Measurements from ENCODE around the gene NAT14. TPM values are rescaled to one million over a fixed set of nuclear protein-coding genes. Genes with fewer than 3 reads are reported as not detected.

Gene NAT14
- 10 to 100 TPM in 1 of 5 donors, 1 to 10 TPM in 4; 6.3 to 10.4 (median 8.1) TPM for total RNA-seq
- 4.6 TPM for total RNA-seq (2013)
- 1.1 to 10.0 (median 3.1) reads per million in 29 experiments for total RNA-seq

DNA sequence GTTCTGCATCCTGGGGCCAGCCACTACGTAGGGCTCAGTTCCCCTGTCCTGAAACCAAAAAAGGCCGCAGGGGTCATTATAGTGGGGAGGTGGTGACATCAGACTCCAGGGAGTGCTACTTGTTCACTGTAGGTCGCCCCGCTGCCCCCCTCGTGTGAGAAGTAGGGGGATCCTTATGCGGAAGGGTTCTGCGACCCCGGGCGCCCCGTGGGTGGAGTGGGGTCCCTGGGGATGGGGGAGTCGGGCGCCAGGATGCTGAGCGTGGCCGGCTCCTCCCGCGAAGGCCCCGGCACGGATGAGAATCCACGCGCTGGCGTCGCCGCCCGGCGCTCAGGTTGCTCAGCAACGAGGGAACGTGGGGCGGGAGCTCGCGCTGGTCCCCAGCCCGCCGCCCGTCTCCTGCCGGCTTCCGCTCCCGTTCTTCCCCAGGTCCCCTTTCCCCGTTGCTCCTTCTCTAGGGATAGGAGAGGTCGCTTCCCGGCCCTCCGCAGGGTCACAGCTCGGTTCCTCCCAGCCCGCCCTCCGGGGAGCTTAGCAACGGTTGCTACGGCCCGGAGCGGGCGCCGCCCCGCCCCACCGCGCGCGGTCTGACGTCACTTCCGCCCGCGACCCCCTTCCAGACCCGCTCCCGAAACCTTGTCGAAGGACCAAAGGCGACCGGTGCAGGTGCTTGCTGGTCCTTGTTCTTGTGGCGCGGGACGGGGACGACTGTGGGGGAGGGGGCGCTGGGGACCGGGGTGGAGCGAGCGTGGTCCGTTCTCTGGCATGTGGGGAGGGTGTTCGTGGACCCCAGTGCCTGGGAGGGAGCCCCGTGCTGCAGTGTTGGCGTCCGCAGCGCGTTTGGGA is at the start of gene NAT14:
Gene NAT14, plus strand, starts transcription at position 596 of the 846 bp plus-strand sequence. CDS start 521 bp downstream, outside the sequence.
- peak within 1 kb of the TSS; percentile 55 to 67 for H3K4me3 ChIP-seq (ENCODE audit: control insufficient read depth in 1 of 2, extremely low read depth in 1 of 2, low read length in 1 of 2)
- H3K9me3 ChIP-seq = no peaks in the 10 kb centered on the region
- Mint-ChIP-seq H3K9me3 (no peaks in the 10 kb centered on the region), H3K36me3 (peaks cover 3% of the 10 kb centered on the region), H3K4me1 (peaks cover 9 to 14% (median 14%) of the 10 kb centered on the region in 3 donors), H3K4me3 (peak within 1 kb of the TSS; percentile 72 to 83 (median 74)), H3K27me3 (no peaks in the 10 kb centered on the region), H3K27ac (peak within 1 kb of the TSS; percentile 61 to 72)
- peak within 1 kb of the TSS; percentile 65 for H3K27ac ChIP-seq (ENCODE audit: low read length)
- peak; percentile 66 to 80 (median 70) for ATAC-seq (replicated peaks in 1 of 4)
- H3K36me3 ChIP-seq (ENCODE audit: control insufficient read depth in 2 of 2, extremely low read depth in 1 of 2, insufficient read depth in 1 of 2, low read length in 1 of 2) = peaks cover 6 to 11% of the 10 kb centered on the region in 2 donors
- ChIA-PET CTCF (interaction anchor here in 1 of 2 donors (0.8 to 1.1 kb wide), 2 partner anchors 19 to 115 kb away, joined by 3 to 6 read pairs; partner anchors contain the start of gene ZNF524), POLR2A (interaction anchor here in 1 of 2 donors (0.6 kb wide), 1 partner anchor 146 kb away, joined by 9 read pairs; no protein-coding TSS in a partner anchor)
- DNase-seq = peak in 32 of 35 experiments; percentile 24 to 80 (median 50)
- 3% methylated on average over 64 of the region's 78 CpGs for WGBS (ENCODE audit: insufficient coverage)
- H3K27me3 ChIP-seq (replicated peaks in 1 of 2; ENCODE audit: control insufficient read depth in 2 of 2, extremely low read depth in 1 of 2, insufficient read depth in 2 of 2, low read length in 1 of 2) = peaks cover 0 to 21% of the 10 kb centered on the region in 2 experiments
- peaks cover 7 to 29% of the 10 kb centered on the region in 2 experiments for H3K4me1 ChIP-seq (ENCODE audit: control insufficient read depth in 1 of 2, extremely low read depth in 1 of 2, insufficient read depth in 2 of 2, low read length in 2 of 2)

DNA sequence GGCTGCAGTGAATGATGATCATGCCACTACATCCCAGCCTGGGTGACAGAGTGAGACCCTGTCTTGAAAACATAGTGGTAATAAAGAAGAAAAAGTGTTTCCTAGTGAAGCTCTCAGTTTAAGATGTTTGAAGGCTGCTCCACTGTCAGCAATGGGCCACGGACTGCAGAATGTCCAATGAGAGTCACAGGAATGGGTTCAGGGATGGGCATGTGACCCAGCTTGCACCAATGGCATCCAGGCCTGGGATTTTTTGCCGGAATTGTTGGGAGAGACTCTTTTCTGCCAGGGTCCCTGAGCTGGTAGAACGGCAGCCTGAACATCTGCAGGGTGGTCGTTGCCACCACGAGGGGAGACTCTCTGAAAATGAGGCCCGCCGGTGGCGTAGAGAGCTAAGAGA is 48.1 kb upstream of the NAT14 start:
- H3K4me3 Mint-ChIP-seq = no peak overlapping the region
- peaks cover 2 to 19% of the 10 kb centered on the region in 2 experiments for H3K4me1 ChIP-seq (ENCODE audit: control insufficient read depth in 1 of 2, extremely low read depth in 1 of 2, insufficient read depth in 2 of 2, low read length in 2 of 2)
- peaks cover 14 to 19% (median 17%) of the 10 kb centered on the region in 3 donors for H3K4me1 Mint-ChIP-seq
- no peak overlapping the region for H3K4me3 ChIP-seq (ENCODE audit: control insufficient read depth in 1 of 2, extremely low read depth in 1 of 2, low read length in 1 of 2)
- H3K27ac ChIP-seq (ENCODE audit: low read length) = no peak overlapping the region
- POLR2A ChIA-PET = no interaction called here
- no peaks in the 10 kb centered on the region for H3K36me3 Mint-ChIP-seq
- no peaks in the 10 kb centered on the region for H3K9me3 ChIP-seq
- no peak for ATAC-seq (replicated peaks in 1 of 4)
- peak overlapping the region in 1 of 2 donors; percentile 43 for H3K27ac Mint-ChIP-seq
- no peak for DNase-seq
- H3K9me3 Mint-ChIP-seq = no peaks in the 10 kb centered on the region
- H3K27me3 Mint-ChIP-seq = peaks cover 46 to 59% of the 10 kb centered on the region in 2 donors
- H3K27me3 ChIP-seq (replicated peaks in 1 of 2; ENCODE audit: control insufficient read depth in 2 of 2, extremely low read depth in 1 of 2, insufficient read depth in 2 of 2, low read length in 1 of 2) = peaks cover 20 to 84% of the 10 kb centered on the region in 2 experiments
- CTCF ChIA-PET = no interaction called here
- no peaks in the 10 kb centered on the region for H3K36me3 ChIP-seq (ENCODE audit: control insufficient read depth in 2 of 2, extremely low read depth in 1 of 2, insufficient read depth in 1 of 2, low read length in 1 of 2)
- 55% methylated on average over 8 of the region's 8 CpGs for WGBS (ENCODE audit: insufficient coverage)

- no peak overlapping the region for H3K4me3 ChIP-seq (ENCODE audit: control insufficient read depth in 1 of 2, extremely low read depth in 1 of 2, low read length in 1 of 2)
- Mint-ChIP-seq H3K4me3 (no peak overlapping the region), H3K27ac (no peak overlapping the region), H3K27me3 (peaks cover 42 to 58% of the 10 kb centered on the region in 2 donors), H3K9me3 (no peaks in the 10 kb centered on the region), H3K4me1 (peaks cover 15 to 20% (median 19%) of the 10 kb centered on the region in 3 donors), H3K36me3 (no peaks in the 10 kb centered on the region)
- POLR2A ChIA-PET = interaction anchor here in 1 of 2 donors (0.6 kb wide), 1 partner anchor 24 kb away, joined by 3 read pairs; no protein-coding TSS in a partner anchor
- no peaks in the 10 kb centered on the region for H3K36me3 ChIP-seq (ENCODE audit: control insufficient read depth in 2 of 2, extremely low read depth in 1 of 2, insufficient read depth in 1 of 2, low read length in 1 of 2)
- 9% methylated on average over 11 of the region's 17 CpGs for WGBS (ENCODE audit: insufficient coverage)
- peak in 2 of 4 experiments; percentile 19 to 26 for ATAC-seq (replicated peaks in 1 of 4)
- H3K9me3 ChIP-seq = no peaks in the 10 kb centered on the region
- DNase-seq = peak in 1 of 35 experiments; percentile 45
- H3K4me1 ChIP-seq (ENCODE audit: control insufficient read depth in 1 of 2, extremely low read depth in 1 of 2, insufficient read depth in 2 of 2, low read length in 2 of 2) = peaks cover 4 to 21% of the 10 kb centered on the region in 2 experiments
- H3K27me3 ChIP-seq (replicated peaks in 1 of 2; ENCODE audit: control insufficient read depth in 2 of 2, extremely low read depth in 1 of 2, insufficient read depth in 2 of 2, low read length in 1 of 2) = peaks cover 20 to 81% of the 10 kb centered on the region in 2 experiments
- CTCF ChIA-PET = no interaction called here
- no peak overlapping the region for H3K27ac ChIP-seq (ENCODE audit: low read length)
Observed at GRCh38 chr19:55437410-55437809, 47.6 kb upstream of the NAT14 start.

GRCh38 chr19:55439052-55439451 is 45.9 kb upstream of the NAT14 start:
- H3K27ac ChIP-seq (ENCODE audit: low read length) = no peak overlapping the region
- ATAC-seq (replicated peaks in 1 of 4) (no peak), DNase-seq (no peak)
- POLR2A ChIA-PET = interaction anchor here in 1 of 2 donors (0.8 kb wide), 1 partner anchor 20 kb away, joined by 6 read pairs; no protein-coding TSS in a partner anchor
- WGBS (ENCODE audit: insufficient coverage) = 71% methylated on average over 5 of the region's 5 CpGs
- peaks cover 19 to 32% (median 31%) of the 10 kb centered on the region in 3 donors for H3K4me1 Mint-ChIP-seq
- H3K9me3 ChIP-seq = no peaks in the 10 kb centered on the region
- CTCF ChIA-PET = no interaction called here
- H3K9me3 Mint-ChIP-seq = no peaks in the 10 kb centered on the region
- peaks cover 49 to 64% of the 10 kb centered on the region in 2 donors for H3K27me3 Mint-ChIP-seq
- peaks cover 15 to 84% of the 10 kb centered on the region in 2 experiments for H3K27me3 ChIP-seq (replicated peaks in 1 of 2; ENCODE audit: control insufficient read depth in 2 of 2, extremely low read depth in 1 of 2, insufficient read depth in 2 of 2, low read length in 1 of 2)
- no peaks in the 10 kb centered on the region for H3K36me3 Mint-ChIP-seq
- H3K36me3 ChIP-seq (ENCODE audit: control insufficient read depth in 2 of 2, extremely low read depth in 1 of 2, insufficient read depth in 1 of 2, low read length in 1 of 2) = no peaks in the 10 kb centered on the region
- H3K4me1 ChIP-seq (ENCODE audit: control insufficient read depth in 1 of 2, extremely low read depth in 1 of 2, insufficient read depth in 2 of 2, low read length in 2 of 2) = peaks cover 4 to 29% of the 10 kb centered on the region in 2 experiments
- H3K27ac Mint-ChIP-seq = peak overlapping the region; percentile 6 to 15
- no peak overlapping the region for H3K4me3 ChIP-seq (ENCODE audit: control insufficient read depth in 1 of 2, extremely low read depth in 1 of 2, low read length in 1 of 2)
- no peak overlapping the region for H3K4me3 Mint-ChIP-seq

DNA sequence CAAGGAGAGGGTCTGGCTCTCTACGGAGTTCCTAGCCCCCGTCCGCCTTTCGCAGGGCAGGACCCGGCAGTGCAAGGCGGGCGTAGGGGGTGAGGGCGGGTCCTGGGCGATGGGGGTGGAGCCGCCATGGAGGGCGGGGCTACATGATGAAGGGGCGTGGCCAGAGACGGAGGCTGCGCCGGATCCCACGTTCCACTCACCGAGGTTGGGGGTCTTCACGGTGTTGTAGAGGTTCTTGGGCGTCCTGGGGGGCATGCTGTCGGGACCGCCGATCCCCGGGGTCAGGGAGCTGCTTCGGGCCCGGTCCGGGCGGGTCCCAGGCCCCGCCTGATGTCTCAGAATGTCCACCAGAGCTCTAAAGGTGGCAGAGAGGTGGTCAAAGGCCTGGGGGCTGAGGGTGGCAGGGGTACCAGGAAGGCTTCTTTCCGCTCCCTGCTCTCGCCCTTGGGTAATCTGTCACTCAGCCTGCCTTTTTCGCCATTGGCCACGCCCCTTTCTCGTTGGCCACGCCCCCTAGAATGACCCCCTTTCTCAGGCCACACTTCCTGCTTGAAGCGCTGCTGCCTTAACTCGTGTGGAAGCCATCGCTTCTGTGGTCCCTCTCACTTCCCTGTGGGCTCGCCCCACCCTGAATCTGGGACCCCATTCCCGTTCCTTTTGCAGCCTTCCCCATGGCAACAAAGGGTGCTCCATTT is 44.4 kb upstream of the NAT14 start:
- Mint-ChIP-seq H3K27me3 (peaks cover 58 to 78% of the 10 kb centered on the region in 2 donors), H3K9me3 (no peaks in the 10 kb centered on the region), H3K4me1 (peaks cover 19 to 32% (median 31%) of the 10 kb centered on the region in 3 donors), H3K4me3 (peak overlapping the region in 1 of 3 donors; percentile 72), H3K27ac (peak overlapping the region in 1 of 2 donors; percentile 8), H3K36me3 (no peaks in the 10 kb centered on the region)
- peak overlapping the region in 1 of 2 donors; percentile 20 for H3K4me3 ChIP-seq (ENCODE audit: control insufficient read depth in 1 of 2, extremely low read depth in 1 of 2, low read length in 1 of 2)
- ATAC-seq (replicated peaks in 1 of 4) (peak in 1 of 4 experiments; percentile 48), DNase-seq (peak in 1 of 35 experiments; percentile 32)
- ChIA-PET CTCF (no interaction called here), POLR2A (no interaction called here)
- H3K9me3 ChIP-seq = no peaks in the 10 kb centered on the region
- WGBS (ENCODE audit: insufficient coverage) = 17% methylated on average over 31 of the region's 39 CpGs
- H3K36me3 ChIP-seq (ENCODE audit: control insufficient read depth in 2 of 2, extremely low read depth in 1 of 2, insufficient read depth in 1 of 2, low read length in 1 of 2) = no peaks in the 10 kb centered on the region
- H3K4me1 ChIP-seq (ENCODE audit: control insufficient read depth in 1 of 2, extremely low read depth in 1 of 2, insufficient read depth in 2 of 2, low read length in 2 of 2) = peaks cover 4 to 29% of the 10 kb centered on the region in 2 experiments
- no peak overlapping the region for H3K27ac ChIP-seq (ENCODE audit: low read length)
- peaks cover 16 to 88% of the 10 kb centered on the region in 2 experiments for H3K27me3 ChIP-seq (replicated peaks in 1 of 2; ENCODE audit: control insufficient read depth in 2 of 2, extremely low read depth in 1 of 2, insufficient read depth in 2 of 2, low read length in 1 of 2)

DNA sequence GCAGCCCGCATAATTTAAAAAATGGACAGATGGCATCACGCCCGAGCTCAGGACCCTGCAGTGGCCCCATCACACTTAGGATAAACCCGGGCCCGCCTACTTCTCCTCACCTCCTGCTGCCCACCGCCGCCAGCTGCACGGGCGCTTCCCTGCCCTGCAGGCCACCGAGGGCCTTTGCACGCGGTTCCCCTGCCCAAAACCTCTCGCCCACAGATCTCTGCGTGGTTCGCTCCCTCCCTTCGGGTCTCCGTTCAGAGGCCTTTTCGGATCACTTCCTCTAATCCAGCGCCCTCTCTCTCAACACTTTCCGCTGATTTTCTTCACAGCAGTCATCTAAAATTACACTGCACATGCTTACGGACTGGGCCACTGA is 43.7 kb upstream of the NAT14 start:
- Mint-ChIP-seq H3K27me3 (peaks cover 63 to 81% of the 10 kb centered on the region in 2 donors), H3K9me3 (no peaks in the 10 kb centered on the region), H3K36me3 (no peaks in the 10 kb centered on the region), H3K27ac (peak overlapping the region in 1 of 2 donors; percentile 8), H3K4me1 (peaks cover 19 to 32% (median 31%) of the 10 kb centered on the region in 3 donors), H3K4me3 (peak overlapping the region in 2 of 3 donors; percentile 11 to 72)
- Histone ChIP-seq H3K4me1 (ENCODE audit: control insufficient read depth in 1 of 2, extremely low read depth in 1 of 2, insufficient read depth in 2 of 2, low read length in 2 of 2) (peaks cover 4 to 29% of the 10 kb centered on the region in 2 experiments), H3K27ac (ENCODE audit: low read length) (no peak overlapping the region), H3K4me3 (ENCODE audit: control insufficient read depth in 1 of 2, extremely low read depth in 1 of 2, low read length in 1 of 2) (no peak overlapping the region), H3K27me3 (replicated peaks in 1 of 2; ENCODE audit: control insufficient read depth in 2 of 2, extremely low read depth in 1 of 2, insufficient read depth in 2 of 2, low read length in 1 of 2) (peaks cover 16 to 93% of the 10 kb centered on the region in 2 experiments), H3K9me3 (no peaks in the 10 kb centered on the region), H3K36me3 (ENCODE audit: control insufficient read depth in 2 of 2, extremely low read depth in 1 of 2, insufficient read depth in 1 of 2, low read length in 1 of 2) (no peaks in the 10 kb centered on the region)
- ATAC-seq (replicated peaks in 1 of 4) (peak in 1 of 4 experiments; percentile 29), DNase-seq (no peak)
- ChIA-PET POLR2A (no interaction called here), CTCF (interaction anchor here in 1 of 2 donors (0.6 kb wide), 1 partner anchor 19 kb away, joined by 4 read pairs; no protein-coding TSS in a partner anchor)
- 3% methylated on average over 19 of the region's 21 CpGs for WGBS (ENCODE audit: insufficient coverage)

Data from T-cell (primary cell).